Adrenal gland (tissue), 12 donors: ENCODE results near the gene SPHKAP. TPM values are rescaled to one million over a fixed set of nuclear protein-coding genes. Genes with fewer than 3 reads are reported as not detected.
A peak's percentile ranks its signal among the peaks of the same experiment; 100 is the strongest.

Source experiments
- DNase-seq, 7 donors: peaks; one replicate each; pipeline ENCODE4 v3.0.0-alpha.2; 2019 to 2020
- H3K27ac ChIP-seq, 5 donors: fragments of 200-600 bp; sonication (generic) in 4 of 5; 1 replicate in 3 of 5; 2 replicates in 2 of 5; pipeline versions ENCODE4 v1.5.1 to v1.8.0; 2016 to 2020; ENCODE audit warnings: mild to moderate bottlenecking in 1 of 5
- H3K27me3 ChIP-seq: fragments of 200-600 bp; 2 replicates; pipeline ENCODE4 v1.8.0; 2021
- H3K36me3 ChIP-seq, 2 donors: fragments of 200-600 bp; replicated peaks in 1 of 2; 1 replicate in 1 of 2; 2 replicates in 1 of 2; pipeline versions ENCODE4 v1.5.1 to v1.8.0; 2018 to 2022
- H3K4me1 ChIP-seq, 2 donors: fragments of 200-600 bp; replicated peaks in 1 of 2; 1 replicate in 1 of 2; 2 replicates in 1 of 2; pipeline versions ENCODE4 v1.5.1 to v1.8.0; 2018 to 2021
- H3K4me3 ChIP-seq, 4 donors: fragments of 200-600 bp; sonication (generic) in 3 of 4; one replicate each; pipeline ENCODE4 v1.5.1; 2016 to 2018
- H3K9me3 ChIP-seq, 3 donors: fragments of 200-600 bp; sonication (generic) in 1 of 3; replicated peaks in 1 of 3; 1 replicate in 2 of 3; 2 replicates in 1 of 3; pipeline versions ENCODE4 v1.5.1 to v1.8.0; 2016 to 2021
- CTCF ChIP-seq, 6 experiments: fragments of 450-650 bp in 4 of 6; fragments of 200-600 bp in 2 of 6; sonication (generic) in 1 of 6; IDR thresholded peaks; 1 replicate in 5 of 6; 2 replicates in 1 of 6; pipeline versions ENCODE4 v1.5.1 to v1.8.0; 2016 to 2021; ENCODE audit warnings: antibody characterized with exemption in 6 of 6, mild to moderate bottlenecking in 2 of 6, moderate library complexity in 1 of 6
- POLR2A ChIP-seq, 2 donors: fragments of 450-650 bp; IDR thresholded peaks; one replicate each; pipeline ENCODE4 v1.6.1; 2017; ENCODE audit warnings: antibody characterized with exemption in 2 of 2, mild to moderate bottlenecking in 2 of 2, moderate library complexity in 1 of 2
- WGBS, 4 donors: extraction: QIAGEN DNeasy Blood & Tissue Kit in 2 of 4; methylation state at CpG; one replicate each; pipeline versions ENCODE4 v1.1.5 to v1.1.7; 2013 to 2017; 5-methylcytosine and 5-hydroxymethylcytosine counted together
- intact Hi-C, 2 donors: fragments of 100-400 bp; cut with DNase I; formaldehyde crosslinking; loops; one replicate each; pipeline versions ENCODE4 v1.14.1 to v1.15.0; 2022 to 2023
- polyA plus RNA-seq, 3 donors: library from polyadenylated mRNA; stranded (reverse); fragments of 200-250 nt in 2 of 3; fragments of 350-450 nt in 1 of 3; fragmentation: Illumina TruSeq in 1 of 3; extraction: RNeasy Lipid Tissue Mini Kit (QIAGEN cat#74804) in 1 of 3; gene quantifications; one replicate each; pipeline ENCODE4 v1.2.3, GENCODE V29; 2013 to 2014
- total RNA-seq, 9 donors: library from RNA; depleted of rRNA in 4 of 9; stranded (reverse); fragments of >200 nt in 4 of 9; fragments of 120-200 nt in 1 of 9; fragmentation: NEBNext Ultra II Directional in 1 of 9; extraction: Animal tissue kit (Norgen Biotek cat#: 25700) in 1 of 9; gene quantifications; one replicate each; pipeline versions ENCODE4 v1.1.0 to v1.2.4, GENCODE V29; 2013 to 2023
- donor health status: healthy with polysubstance abuse.
- donor health status: Bipolar disorder and iron deficiency.
- donor health status: DM: yes; HTN: yes; CAD: no.
- donor health status: DM: no; HTN: no; CAD: no.
- donor health status: DM: no; HTN: no; CAD: no.
- donor health status: DM: yes; HTN: yes; CAD: no.

Gene SPHKAP
- total and polyA plus RNA-seq, 12 donors: under 0.01 to 0.17 (median 0.06) TPM; not detected in 8

DNA sequence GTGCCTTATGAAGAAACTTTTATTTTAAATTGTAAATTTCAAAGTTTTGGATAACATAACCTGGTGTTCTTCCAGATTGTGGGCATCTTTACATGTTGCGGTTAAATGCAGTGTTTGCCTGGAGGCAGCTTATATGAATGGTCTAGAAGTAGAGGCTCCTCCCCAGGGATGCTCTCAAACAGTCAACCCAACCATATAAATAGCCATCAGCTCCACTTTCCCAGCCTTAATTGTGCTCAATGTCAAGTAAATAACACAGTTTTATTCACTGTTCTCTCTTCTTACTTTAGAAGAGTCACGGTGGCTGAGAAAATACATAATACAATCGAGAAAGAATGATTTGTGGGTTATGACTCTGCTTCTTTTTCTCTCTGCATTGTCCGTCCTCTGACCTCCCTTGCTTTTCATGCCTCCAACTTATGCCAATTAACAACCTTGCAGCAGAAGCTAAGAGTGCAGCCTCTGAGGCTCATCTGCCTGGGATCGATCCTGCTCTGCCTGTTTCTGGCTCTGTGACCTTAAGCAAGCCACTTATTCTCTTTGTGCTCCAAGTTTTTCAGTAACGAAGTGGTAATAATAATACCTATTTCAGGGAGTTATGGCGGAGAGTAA is 209.8 kb downstream of the SPHKAP start:
- intact Hi-C loops: no loop called here
- no peak overlapping the region for H3K4me3 ChIP-seq
- H3K27ac ChIP-seq: no peak overlapping the region
- TF ChIP-seq POLR2A (IDR thresholded peaks at IDR 0.05) (no peak), CTCF (IDR thresholded peaks at IDR 0.05) (no peak)
- WGBS, 4 donors: 78 to 87% (median 80%) methylated on average over 7 of the region's 7 CpGs
- H3K9me3 ChIP-seq: no peaks in the 10 kb centered on the region
- no peaks in the 10 kb centered on the region for H3K4me1 ChIP-seq
- no peaks in the 10 kb centered on the region for H3K27me3 ChIP-seq
- DNase-seq: no peak
- no peaks in the 10 kb centered on the region for H3K36me3 ChIP-seq

GRCh38 chr2:227960317-227960716 is 221.2 kb downstream of the SPHKAP start:
- no peaks in the 10 kb centered on the region for H3K9me3 ChIP-seq
- DNase-seq: no peak
- no peaks in the 10 kb centered on the region for H3K27me3 ChIP-seq
- H3K36me3 ChIP-seq: no peaks in the 10 kb centered on the region
- WGBS, 4 donors: 84 to 88% (median 86%) methylated on average over 3 of the region's 3 CpGs
- no peak overlapping the region for H3K27ac ChIP-seq
- no peak for TF ChIP-seq POLR2A (IDR thresholded peaks at IDR 0.05)
- TF ChIP-seq CTCF (IDR thresholded peaks at IDR 0.05): no peak
- no peaks in the 10 kb centered on the region for H3K4me1 ChIP-seq
- no peak overlapping the region for H3K4me3 ChIP-seq
- intact Hi-C loops: no loop called here

- Histone ChIP-seq H3K27me3 (no peaks in the 10 kb centered on the region), H3K9me3 (no peaks in the 10 kb centered on the region), H3K36me3 (no peaks in the 10 kb centered on the region), H3K4me3 (no peak overlapping the region), H3K27ac (no peak overlapping the region), H3K4me1 (no peaks in the 10 kb centered on the region)
- intact Hi-C loops: no loop called here
- TF ChIP-seq CTCF (IDR thresholded peaks at IDR 0.05): no peak
- TF ChIP-seq POLR2A (IDR thresholded peaks at IDR 0.05): no peak
- DNase-seq: no peak
- WGBS, 4 donors: 33 to 88% (median 60%) methylated on average over 2 of the region's 2 CpGs
Measured at GRCh38 chr2:227942965-227943364, 238.5 kb downstream of the SPHKAP start.

DNA sequence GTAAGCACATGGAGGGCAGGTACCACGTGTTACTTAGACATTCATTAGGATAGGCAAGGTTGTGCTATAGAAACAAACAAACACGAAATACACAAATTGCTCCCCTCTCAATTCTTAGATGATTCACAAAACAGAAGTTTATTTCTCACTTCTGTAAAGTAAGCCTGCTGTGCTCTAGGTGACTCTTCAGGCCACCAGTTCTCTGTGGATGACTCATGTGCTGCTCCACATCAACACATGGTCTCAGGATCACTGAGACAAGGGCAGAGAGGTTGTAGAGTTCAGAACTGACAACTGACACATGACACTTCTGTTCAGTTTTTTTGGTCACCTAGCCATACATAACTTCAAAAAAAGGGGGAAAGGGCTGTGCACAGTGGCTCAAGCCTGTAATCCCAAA is 239.5 kb downstream of the SPHKAP start:
- WGBS, 4 donors: 68 to 83% (median 76%) methylated on average over 2 of the region's 2 CpGs
- no peak overlapping the region for H3K4me3 ChIP-seq
- DNase-seq: peak in 3 of 7 donors; percentile 5 to 15 (median 12)
- intact Hi-C loops: no loop called here
- no peak for TF ChIP-seq CTCF (IDR thresholded peaks at IDR 0.05)
- no peak for TF ChIP-seq POLR2A (IDR thresholded peaks at IDR 0.05)
- H3K9me3 ChIP-seq: no peaks in the 10 kb centered on the region
- no peak overlapping the region for H3K27ac ChIP-seq
- H3K27me3 ChIP-seq: no peaks in the 10 kb centered on the region
- H3K4me1 ChIP-seq: no peaks in the 10 kb centered on the region
- no peaks in the 10 kb centered on the region for H3K36me3 ChIP-seq
